Measurements from ENCODE around the gene RSRC1. TPM values are rescaled to one million over a fixed set of nuclear protein-coding genes. Genes with fewer than 3 reads are reported as not detected.

RSRC1 gene
- total RNA-seq, 1 donor from 2014 or later, result 38.5 TPM

DNA sequence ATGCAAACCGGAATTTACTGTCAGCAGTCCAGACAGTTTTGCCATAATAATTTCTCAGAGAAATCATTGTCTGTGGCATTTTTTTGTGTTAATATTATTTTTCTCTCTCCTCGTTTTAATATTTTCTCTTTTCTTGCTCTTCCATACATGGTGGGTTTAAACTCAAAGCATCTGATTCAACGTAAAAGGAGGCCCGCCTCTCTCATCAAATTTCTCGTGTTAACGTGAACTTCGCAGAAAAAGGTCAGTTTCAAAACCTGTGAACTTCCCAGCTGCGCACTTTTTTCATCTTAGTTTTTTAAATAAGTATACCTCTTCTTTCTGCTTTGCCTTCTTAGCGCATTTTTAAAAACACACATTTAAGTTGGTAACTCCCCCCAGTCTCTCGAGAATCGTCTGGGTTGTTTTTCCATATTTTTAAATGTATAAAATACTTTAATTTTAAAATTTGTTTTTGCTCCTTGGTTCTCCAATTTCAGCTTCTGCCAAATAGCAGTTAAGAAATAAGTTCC is 12.8 kb upstream of the RSRC1 start:
- Histone ChIP-seq H3K9me3 (no peaks in the 10 kb centered on the region), H3K27ac (no peak overlapping the region), H3K36me3 (no peaks in the 10 kb centered on the region), H3K4me1 (peaks cover 9% of the 10 kb centered on the region), H3K4me3 (no peak overlapping the region), H3K27me3 (peaks cover 18% of the 10 kb centered on the region)
- no peak for DNase-seq (ENCODE audit: extremely low spot score in 2 of 2)
- intact Hi-C loops (cut with DNase I), result no loop called here
- TF ChIP-seq POLR2A (IDR thresholded peaks at IDR 0.05) (no peak), POLR2AphosphoS5 (IDR thresholded peaks at IDR 0.05; ENCODE audit: insufficient read depth in 1 of 2, low read depth in 1 of 2) (no peak)
- TF ChIP-seq, protein P1, sequence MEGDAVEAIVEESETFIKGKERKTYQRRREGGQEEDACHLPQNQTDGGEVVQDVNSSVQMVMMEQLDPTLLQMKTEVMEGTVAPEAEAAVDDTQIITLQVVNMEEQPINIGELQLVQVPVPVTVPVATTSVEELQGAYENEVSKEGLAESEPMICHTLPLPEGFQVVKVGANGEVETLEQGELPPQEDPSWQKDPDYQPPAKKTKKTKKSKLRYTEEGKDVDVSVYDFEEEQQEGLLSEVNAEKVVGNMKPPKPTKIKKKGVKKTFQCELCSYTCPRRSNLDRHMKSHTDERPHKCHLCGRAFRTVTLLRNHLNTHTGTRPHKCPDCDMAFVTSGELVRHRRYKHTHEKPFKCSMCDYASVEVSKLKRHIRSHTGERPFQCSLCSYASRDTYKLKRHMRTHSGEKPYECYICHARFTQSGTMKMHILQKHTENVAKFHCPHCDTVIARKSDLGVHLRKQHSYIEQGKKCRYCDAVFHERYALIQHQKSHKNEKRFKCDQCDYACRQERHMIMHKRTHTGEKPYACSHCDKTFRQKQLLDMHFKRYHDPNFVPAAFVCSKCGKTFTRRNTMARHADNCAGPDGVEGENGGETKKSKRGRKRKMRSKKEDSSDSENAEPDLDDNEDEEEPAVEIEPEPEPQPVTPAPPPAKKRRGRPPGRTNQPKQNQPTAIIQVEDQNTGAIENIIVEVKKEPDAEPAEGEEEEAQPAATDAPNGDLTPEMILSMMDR (IDR thresholded peaks at IDR 0.05), result no peak

DNA sequence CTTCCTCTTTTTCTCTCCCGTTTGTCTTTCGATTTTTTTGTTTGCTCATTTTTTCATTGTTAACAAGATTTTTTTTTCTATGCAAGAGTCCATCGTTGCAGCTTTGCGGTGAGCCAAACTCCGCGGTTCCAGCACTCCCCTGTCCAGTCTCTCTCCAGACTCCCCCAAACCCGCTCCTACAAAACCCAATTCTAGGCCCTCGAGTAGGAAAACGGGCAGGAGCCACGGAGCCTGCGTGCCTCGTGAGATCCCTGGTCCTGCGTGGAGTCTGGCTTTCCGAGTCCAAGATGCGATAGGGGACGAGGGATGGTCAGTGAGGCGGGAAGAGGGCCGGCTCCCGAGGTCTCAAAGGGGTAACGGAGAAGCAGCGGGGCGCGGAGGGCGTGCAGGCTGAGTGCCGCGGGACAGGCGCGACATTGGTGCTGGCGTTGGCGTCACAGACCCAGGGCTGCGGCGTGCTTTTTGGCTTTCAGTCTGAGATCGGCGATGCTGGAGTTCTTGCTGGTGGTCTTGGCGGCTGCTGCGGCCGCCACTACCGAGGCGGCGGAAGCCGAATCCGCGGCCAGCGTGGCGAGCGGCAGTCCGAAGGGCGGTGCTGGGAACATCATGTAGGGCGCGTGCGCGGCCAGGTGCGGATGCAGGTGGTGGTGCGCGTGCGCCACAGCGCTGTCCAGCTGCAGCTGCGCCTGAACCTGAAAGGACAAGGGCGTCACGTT is 12.1 kb upstream of the RSRC1 start:
- no peaks in the 10 kb centered on the region for H3K9me3 ChIP-seq
- H3K36me3 ChIP-seq, result no peaks in the 10 kb centered on the region
- H3K4me3 ChIP-seq, result peak overlapping the region; percentile 37
- no peak overlapping the region for H3K27ac ChIP-seq
- intact Hi-C loops (cut with DNase I), result no loop called here
- H3K27me3 ChIP-seq, result peaks cover 21% of the 10 kb centered on the region
- H3K4me1 ChIP-seq, result peaks cover 10% of the 10 kb centered on the region
- TF ChIP-seq POLR2AphosphoS5 (IDR thresholded peaks at IDR 0.05; ENCODE audit: insufficient read depth in 1 of 2, low read depth in 1 of 2), result peak in 1 of 2 donors; percentile 29
- TF ChIP-seq, protein P1 (IDR thresholded peaks at IDR 0.05), result no peak
- TF ChIP-seq POLR2A (IDR thresholded peaks at IDR 0.05), result no peak
- DNase-seq (ENCODE audit: extremely low spot score in 2 of 2), result no peak

DNA sequence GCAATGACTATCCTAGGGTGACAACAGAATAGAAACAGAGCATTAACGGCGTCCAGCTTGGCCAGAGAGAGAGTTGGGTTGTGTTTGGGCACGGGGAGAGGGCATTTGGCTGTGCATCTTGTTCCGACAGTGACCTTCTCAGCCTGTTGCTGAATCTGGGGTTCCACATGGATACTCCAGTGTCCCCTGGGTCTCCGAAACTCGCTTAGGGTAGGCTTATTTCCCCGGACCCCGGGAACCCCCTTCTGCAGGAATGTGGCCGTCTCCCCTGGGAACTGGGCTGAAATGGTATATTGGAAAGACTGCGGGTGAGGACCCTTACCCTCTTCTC is 11.6 kb upstream of the RSRC1 start:
- Histone ChIP-seq H3K27ac (no peak overlapping the region), H3K9me3 (no peaks in the 10 kb centered on the region), H3K4me3 (peak overlapping the region; percentile 37), H3K4me1 (peaks cover 15% of the 10 kb centered on the region), H3K36me3 (no peaks in the 10 kb centered on the region), H3K27me3 (peaks cover 27% of the 10 kb centered on the region)
- intact Hi-C loops (cut with DNase I), result no loop called here
- DNase-seq (ENCODE audit: extremely low spot score in 2 of 2), result no peak
- TF ChIP-seq, protein P1 (IDR thresholded peaks at IDR 0.05), result no peak
- no peak for TF ChIP-seq POLR2A (IDR thresholded peaks at IDR 0.05)
- TF ChIP-seq POLR2AphosphoS5 (IDR thresholded peaks at IDR 0.05; ENCODE audit: insufficient read depth in 1 of 2, low read depth in 1 of 2), result no peak

DNA sequence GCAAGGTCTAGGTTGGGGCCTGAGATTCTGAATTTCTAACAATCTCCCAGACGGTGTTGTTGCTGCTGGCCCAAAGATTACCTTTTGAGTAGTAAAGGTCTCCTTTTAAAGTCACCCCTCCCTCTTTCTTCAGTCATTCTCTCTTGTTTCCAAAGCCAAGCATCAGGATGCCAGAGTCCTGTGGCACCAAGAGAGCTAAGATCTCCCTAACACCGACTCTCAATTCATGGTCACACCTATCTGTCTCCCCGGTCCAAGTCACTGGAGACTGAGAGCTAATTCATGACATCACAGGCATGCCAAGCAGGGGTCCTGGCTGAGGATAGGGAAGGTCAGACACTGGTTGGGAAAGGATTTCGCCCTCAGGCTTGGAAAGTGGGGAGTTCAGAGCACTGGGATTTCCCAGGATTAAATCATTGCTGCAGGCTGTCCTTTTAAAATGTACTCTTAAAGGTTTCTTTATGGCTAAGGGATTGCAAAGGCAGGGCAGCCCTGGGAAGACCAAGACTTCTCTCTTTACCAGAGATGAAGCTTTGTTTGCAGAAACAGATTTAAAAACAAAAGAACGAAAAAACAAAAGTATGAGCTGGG is 11.0 kb upstream of the RSRC1 start:
- H3K27ac ChIP-seq, result no peak overlapping the region
- H3K36me3 ChIP-seq, result no peaks in the 10 kb centered on the region
- peaks cover 33% of the 10 kb centered on the region for H3K27me3 ChIP-seq
- no peaks in the 10 kb centered on the region for H3K9me3 ChIP-seq
- intact Hi-C loops (cut with DNase I), result no loop called here
- TF ChIP-seq, protein P1 (IDR thresholded peaks at IDR 0.05), result no peak
- TF ChIP-seq POLR2A (IDR thresholded peaks at IDR 0.05), result no peak
- TF ChIP-seq POLR2AphosphoS5 (IDR thresholded peaks at IDR 0.05; ENCODE audit: insufficient read depth in 1 of 2, low read depth in 1 of 2), result no peak
- peaks cover 22% of the 10 kb centered on the region for H3K4me1 ChIP-seq
- no peak overlapping the region for H3K4me3 ChIP-seq
- DNase-seq (ENCODE audit: extremely low spot score in 2 of 2), result no peak

DNA sequence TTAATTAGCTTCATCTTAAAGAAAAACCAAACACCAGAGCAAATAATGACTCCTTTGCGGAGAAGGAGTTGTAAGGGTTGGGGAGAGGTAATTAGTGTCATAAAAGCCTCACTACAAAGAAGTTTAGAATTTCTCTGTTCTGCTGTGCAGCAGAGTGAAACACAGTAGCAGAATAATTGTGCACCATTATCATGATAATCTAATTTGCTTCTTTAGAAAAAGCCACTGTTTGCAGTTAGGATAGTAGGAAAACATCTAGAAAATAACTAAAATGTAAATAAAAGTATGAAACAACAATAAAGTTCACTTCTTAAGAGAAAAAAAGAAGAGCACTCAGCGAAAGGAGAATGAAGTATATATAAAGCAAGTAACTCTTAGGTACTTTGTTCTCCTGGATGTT is 9.2 kb upstream of the RSRC1 start:
- Histone ChIP-seq H3K27ac (no peak overlapping the region), H3K4me1 (peaks cover 31% of the 10 kb centered on the region), H3K4me3 (no peak overlapping the region), H3K27me3 (peaks cover 37% of the 10 kb centered on the region), H3K36me3 (no peaks in the 10 kb centered on the region), H3K9me3 (no peaks in the 10 kb centered on the region)
- intact Hi-C loops (cut with DNase I), result no loop called here
- DNase-seq (ENCODE audit: extremely low spot score in 2 of 2), result no peak
- TF ChIP-seq POLR2A (IDR thresholded peaks at IDR 0.05) (no peak), POLR2AphosphoS5 (IDR thresholded peaks at IDR 0.05; ENCODE audit: insufficient read depth in 1 of 2, low read depth in 1 of 2) (no peak)
- TF ChIP-seq, protein P1 (IDR thresholded peaks at IDR 0.05), result no peak
